Lower leg skin (tissue), 3 donors: ENCODE measurements around the gene YIPF2.

Source experiments
- POLR2A ChIP-seq, 2 donors: fragments of 450-650 bp; IDR thresholded peaks; one replicate each; pipeline ENCODE4 v1.6.1; 2016 to 2017; ENCODE audit warnings: antibody characterized with exemption in 2 of 2, mild to moderate bottlenecking in 1 of 2, moderate library complexity in 1 of 2
- TF ChIP-seq, protein P1 (sequence below), 3 donors: fragments of 450-650 bp; IDR thresholded peaks; one replicate each; pipeline ENCODE4 v1.5.1; 2016; ENCODE audit warnings: antibody characterized with exemption in 3 of 3, mild to moderate bottlenecking in 3 of 3, moderate library complexity in 2 of 3

DNA sequence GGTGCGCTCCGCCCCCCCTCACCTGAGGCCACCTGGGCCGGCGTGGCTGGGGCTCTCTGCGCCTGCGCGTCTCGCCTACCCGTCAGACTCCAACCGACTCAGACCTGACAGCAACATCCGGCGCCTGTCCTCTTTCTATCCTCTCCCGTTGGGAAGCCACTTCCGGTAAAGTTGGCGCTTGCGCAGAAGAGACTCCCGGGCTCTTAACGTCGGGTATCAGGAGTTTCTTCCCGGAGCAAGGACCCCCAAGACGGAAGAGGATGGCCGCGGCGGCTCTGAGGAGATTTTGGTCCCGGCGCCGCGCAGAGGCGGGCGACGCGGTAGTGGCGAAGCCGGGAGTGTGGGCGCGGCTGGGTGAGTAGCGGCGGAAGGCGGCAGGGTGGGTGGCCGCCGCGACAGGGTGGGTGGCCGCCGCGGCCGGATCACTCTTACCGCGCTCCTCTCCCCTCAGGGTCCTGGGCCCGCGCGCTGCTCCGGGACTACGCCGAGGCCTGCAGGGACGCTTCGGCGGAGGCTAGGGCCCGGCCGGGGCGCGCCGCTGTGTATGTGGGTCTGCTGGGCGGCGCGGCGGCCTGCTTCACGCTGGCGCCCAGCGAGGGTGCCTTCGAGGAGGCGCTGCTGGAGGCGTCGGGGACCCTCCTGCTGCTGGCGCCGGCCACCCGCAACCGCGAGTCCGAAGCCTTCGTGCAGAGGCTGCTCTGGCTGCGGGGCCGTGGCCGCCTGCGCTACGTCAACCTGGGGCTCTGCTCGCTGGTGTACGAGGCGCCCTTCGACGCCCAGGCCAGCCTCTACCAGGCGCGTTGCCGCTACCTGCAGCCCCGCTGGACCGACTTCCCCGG is at the start of gene YIPF2, which contains the start of gene TIMM29:
- TF ChIP-seq, protein P1, sequence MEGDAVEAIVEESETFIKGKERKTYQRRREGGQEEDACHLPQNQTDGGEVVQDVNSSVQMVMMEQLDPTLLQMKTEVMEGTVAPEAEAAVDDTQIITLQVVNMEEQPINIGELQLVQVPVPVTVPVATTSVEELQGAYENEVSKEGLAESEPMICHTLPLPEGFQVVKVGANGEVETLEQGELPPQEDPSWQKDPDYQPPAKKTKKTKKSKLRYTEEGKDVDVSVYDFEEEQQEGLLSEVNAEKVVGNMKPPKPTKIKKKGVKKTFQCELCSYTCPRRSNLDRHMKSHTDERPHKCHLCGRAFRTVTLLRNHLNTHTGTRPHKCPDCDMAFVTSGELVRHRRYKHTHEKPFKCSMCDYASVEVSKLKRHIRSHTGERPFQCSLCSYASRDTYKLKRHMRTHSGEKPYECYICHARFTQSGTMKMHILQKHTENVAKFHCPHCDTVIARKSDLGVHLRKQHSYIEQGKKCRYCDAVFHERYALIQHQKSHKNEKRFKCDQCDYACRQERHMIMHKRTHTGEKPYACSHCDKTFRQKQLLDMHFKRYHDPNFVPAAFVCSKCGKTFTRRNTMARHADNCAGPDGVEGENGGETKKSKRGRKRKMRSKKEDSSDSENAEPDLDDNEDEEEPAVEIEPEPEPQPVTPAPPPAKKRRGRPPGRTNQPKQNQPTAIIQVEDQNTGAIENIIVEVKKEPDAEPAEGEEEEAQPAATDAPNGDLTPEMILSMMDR (IDR thresholded peaks at IDR 0.05) = no peak
- TF ChIP-seq POLR2A (IDR thresholded peaks at IDR 0.05) = no peak
